ENCODE measurements around the gene GRIK3. TPM values are rescaled to one million over a fixed set of nuclear protein-coding genes. Genes with fewer than 3 reads are reported as not detected.

GRIK3 gene
- total and polyA plus RNA-seq, 2 experiments from 2014 or later: 0.31 to 2.9 TPM

DNA sequence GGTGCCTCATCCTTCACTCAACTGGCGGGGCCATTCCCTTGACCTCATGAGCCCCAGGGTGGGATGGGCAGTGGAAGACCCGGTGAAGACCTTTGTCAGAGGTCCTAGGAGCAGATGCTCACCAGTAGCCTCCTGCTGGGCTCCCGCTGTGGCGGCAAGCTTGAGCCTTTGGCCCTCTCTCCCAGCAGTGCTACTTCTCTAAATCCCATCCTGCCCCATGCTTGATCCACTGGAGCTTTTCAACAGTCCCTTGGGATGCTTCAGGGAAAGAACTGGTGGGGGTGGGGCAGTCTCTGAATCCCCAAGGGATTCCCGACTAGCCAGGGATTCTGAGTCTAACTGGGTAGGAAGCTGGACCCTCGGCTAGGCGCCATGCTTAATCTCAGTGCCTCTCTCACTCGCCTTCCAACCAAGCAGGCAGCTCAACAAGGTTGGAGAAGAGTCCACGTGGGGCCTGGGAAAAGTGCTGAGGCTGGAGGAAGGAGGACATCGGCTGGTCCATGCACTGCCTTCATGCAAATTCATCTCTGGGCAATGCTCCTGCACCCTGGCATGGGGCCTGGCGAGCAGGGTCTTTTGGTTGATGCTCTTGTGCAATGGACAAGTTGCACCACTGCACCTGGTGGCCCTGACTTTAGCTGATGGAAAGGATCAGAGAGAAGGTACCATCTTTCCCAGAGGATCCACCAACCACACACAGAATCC, 190.3 kb downstream of the GRIK3 start:
- Histone ChIP-seq H3K27ac (ENCODE audit: low read depth) (no peak overlapping the region), H3K4me3 (no peak overlapping the region), H2AFZ (no peak overlapping the region), H3K27me3 (ENCODE audit: insufficient read depth) (no peaks in the 10 kb centered on the region), H3K36me3 (ENCODE audit: insufficient read depth) (no peaks in the 10 kb centered on the region), H4K20me1 (replicated peaks; ENCODE audit: insufficient read depth) (no peaks in the 10 kb centered on the region), H3K9me2 (ENCODE audit: insufficient read depth) (no peaks in the 10 kb centered on the region), H3K4me1 (ENCODE audit: insufficient read depth) (peaks cover 42% of the 10 kb centered on the region), H3F3A (replicated peaks; ENCODE audit: low read depth) (no peaks in the 10 kb centered on the region), H3K4me2 (no peak overlapping the region), H3K79me2 (replicated peaks; ENCODE audit: insufficient read depth) (no peaks in the 10 kb centered on the region)
- H3K27ac Mint-ChIP-seq: no peak overlapping the region
- H3K36me3 Mint-ChIP-seq (ENCODE audit: low read depth): no peaks in the 10 kb centered on the region; the same call in 2 of the 3 replicates
- H3K27me3 Mint-ChIP-seq (ENCODE audit: insufficient read depth, low read depth, poor library complexity): peaks cover 21% of the 10 kb centered on the region
- ATAC-seq (no peak), DNase-seq (ENCODE audit: low spot score) (no peak)
- no peaks in the 10 kb centered on the region; the same call in 2 of the 3 replicates for H3K9me3 Mint-ChIP-seq
- no peak for TF ChIP-seq EZH2phosphoT487 (IDR thresholded peaks at IDR 0.05; ENCODE audit: unreplicated experiment)
- TF ChIP-seq, protein P1, sequence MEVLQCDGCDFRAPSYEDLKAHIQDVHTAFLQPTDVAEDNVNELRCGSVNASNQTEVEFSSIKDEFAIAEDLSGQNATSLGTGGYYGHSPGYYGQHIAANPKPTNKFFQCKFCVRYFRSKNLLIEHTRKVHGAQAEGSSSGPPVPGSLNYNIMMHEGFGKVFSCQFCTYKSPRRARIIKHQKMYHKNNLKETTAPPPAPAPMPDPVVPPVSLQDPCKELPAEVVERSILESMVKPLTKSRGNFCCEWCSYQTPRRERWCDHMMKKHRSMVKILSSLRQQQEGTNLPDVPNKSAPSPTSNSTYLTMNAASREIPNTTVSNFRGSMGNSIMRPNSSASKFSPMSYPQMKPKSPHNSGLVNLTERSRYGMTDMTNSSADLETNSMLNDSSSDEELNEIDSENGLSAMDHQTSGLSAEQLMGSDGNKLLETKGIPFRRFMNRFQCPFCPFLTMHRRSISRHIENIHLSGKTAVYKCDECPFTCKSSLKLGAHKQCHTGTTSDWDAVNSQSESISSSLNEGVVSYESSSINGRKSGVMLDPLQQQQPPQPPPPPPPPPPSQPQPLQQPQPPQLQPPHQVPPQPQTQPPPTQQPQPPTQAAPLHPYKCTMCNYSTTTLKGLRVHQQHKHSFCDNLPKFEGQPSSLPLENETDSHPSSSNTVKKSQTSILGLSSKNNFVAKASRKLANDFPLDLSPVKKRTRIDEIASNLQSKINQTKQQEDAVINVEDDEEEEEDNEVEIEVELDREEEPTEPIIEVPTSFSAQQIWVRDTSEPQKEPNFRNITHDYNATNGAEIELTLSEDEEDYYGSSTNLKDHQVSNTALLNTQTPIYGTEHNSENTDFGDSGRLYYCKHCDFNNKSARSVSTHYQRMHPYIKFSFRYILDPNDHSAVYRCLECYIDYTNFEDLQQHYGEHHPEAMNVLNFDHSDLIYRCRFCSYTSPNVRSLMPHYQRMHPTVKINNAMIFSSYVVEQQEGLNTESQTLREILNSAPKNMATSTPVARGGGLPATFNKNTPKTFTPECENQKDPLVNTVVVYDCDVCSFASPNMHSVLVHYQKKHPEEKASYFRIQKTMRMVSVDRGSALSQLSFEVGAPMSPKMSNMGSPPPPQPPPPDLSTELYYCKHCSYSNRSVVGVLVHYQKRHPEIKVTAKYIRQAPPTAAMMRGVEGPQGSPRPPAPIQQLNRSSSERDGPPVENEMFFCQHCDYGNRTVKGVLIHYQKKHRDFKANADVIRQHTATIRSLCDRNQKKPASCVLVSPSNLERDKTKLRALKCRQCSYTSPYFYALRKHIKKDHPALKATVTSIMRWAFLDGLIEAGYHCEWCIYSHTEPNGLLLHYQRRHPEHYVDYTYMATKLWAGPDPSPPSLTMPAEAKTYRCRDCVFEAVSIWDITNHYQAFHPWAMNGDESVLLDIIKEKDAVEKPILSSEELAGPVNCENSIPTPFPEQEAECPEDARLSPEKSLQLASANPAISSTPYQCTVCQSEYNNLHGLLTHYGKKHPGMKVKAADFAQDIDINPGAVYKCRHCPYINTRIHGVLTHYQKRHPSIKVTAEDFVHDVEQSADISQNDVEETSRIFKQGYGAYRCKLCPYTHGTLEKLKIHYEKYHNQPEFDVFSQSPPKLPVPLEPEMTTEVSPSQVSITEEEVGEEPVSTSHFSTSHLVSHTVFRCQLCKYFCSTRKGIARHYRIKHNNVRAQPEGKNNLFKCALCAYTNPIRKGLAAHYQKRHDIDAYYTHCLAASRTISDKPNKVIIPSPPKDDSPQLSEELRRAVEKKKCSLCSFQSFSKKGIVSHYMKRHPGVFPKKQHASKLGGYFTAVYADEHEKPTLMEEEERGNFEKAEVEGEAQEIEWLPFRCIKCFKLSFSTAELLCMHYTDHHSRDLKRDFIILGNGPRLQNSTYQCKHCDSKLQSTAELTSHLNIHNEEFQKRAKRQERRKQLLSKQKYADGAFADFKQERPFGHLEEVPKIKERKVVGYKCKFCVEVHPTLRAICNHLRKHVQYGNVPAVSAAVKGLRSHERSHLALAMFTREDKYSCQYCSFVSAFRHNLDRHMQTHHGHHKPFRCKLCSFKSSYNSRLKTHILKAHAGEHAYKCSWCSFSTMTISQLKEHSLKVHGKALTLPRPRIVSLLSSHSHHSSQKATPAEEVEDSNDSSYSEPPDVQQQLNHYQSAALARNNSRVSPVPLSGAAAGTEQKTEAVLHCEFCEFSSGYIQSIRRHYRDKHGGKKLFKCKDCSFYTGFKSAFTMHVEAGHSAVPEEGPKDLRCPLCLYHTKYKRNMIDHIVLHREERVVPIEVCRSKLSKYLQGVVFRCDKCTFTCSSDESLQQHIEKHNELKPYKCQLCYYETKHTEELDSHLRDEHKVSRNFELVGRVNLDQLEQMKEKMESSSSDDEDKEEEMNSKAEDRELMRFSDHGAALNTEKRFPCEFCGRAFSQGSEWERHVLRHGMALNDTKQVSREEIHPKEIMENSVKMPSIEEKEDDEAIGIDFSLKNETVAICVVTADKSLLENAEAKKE (CRISPR knock-in tag; IDR thresholded peaks at IDR 0.05): no peak
- TF ChIP-seq STAT1 (IDR thresholded peaks at IDR 0.05; ENCODE audit: unreplicated experiment): no peak
- no peak for TF ChIP-seq CREB1 (CRISPR knock-in tag; IDR thresholded peaks at IDR 0.05; ENCODE audit: low read depth)
- no peak for TF ChIP-seq EZH2 (IDR thresholded peaks at IDR 0.05; ENCODE audit: low read depth, unreplicated experiment)
- TF ChIP-seq, protein P2, sequence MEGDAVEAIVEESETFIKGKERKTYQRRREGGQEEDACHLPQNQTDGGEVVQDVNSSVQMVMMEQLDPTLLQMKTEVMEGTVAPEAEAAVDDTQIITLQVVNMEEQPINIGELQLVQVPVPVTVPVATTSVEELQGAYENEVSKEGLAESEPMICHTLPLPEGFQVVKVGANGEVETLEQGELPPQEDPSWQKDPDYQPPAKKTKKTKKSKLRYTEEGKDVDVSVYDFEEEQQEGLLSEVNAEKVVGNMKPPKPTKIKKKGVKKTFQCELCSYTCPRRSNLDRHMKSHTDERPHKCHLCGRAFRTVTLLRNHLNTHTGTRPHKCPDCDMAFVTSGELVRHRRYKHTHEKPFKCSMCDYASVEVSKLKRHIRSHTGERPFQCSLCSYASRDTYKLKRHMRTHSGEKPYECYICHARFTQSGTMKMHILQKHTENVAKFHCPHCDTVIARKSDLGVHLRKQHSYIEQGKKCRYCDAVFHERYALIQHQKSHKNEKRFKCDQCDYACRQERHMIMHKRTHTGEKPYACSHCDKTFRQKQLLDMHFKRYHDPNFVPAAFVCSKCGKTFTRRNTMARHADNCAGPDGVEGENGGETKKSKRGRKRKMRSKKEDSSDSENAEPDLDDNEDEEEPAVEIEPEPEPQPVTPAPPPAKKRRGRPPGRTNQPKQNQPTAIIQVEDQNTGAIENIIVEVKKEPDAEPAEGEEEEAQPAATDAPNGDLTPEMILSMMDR (conservative IDR thresholded peaks at IDR 0.05; ENCODE audit: low read depth in 2 of 2): no peak
- TF ChIP-seq, protein P3, sequence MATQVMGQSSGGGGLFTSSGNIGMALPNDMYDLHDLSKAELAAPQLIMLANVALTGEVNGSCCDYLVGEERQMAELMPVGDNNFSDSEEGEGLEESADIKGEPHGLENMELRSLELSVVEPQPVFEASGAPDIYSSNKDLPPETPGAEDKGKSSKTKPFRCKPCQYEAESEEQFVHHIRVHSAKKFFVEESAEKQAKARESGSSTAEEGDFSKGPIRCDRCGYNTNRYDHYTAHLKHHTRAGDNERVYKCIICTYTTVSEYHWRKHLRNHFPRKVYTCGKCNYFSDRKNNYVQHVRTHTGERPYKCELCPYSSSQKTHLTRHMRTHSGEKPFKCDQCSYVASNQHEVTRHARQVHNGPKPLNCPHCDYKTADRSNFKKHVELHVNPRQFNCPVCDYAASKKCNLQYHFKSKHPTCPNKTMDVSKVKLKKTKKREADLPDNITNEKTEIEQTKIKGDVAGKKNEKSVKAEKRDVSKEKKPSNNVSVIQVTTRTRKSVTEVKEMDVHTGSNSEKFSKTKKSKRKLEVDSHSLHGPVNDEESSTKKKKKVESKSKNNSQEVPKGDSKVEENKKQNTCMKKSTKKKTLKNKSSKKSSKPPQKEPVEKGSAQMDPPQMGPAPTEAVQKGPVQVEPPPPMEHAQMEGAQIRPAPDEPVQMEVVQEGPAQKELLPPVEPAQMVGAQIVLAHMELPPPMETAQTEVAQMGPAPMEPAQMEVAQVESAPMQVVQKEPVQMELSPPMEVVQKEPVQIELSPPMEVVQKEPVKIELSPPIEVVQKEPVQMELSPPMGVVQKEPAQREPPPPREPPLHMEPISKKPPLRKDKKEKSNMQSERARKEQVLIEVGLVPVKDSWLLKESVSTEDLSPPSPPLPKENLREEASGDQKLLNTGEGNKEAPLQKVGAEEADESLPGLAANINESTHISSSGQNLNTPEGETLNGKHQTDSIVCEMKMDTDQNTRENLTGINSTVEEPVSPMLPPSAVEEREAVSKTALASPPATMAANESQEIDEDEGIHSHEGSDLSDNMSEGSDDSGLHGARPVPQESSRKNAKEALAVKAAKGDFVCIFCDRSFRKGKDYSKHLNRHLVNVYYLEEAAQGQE (IDR thresholded peaks at IDR 0.05; ENCODE audit: unreplicated experiment): no peak
- TF ChIP-seq, protein P4, sequence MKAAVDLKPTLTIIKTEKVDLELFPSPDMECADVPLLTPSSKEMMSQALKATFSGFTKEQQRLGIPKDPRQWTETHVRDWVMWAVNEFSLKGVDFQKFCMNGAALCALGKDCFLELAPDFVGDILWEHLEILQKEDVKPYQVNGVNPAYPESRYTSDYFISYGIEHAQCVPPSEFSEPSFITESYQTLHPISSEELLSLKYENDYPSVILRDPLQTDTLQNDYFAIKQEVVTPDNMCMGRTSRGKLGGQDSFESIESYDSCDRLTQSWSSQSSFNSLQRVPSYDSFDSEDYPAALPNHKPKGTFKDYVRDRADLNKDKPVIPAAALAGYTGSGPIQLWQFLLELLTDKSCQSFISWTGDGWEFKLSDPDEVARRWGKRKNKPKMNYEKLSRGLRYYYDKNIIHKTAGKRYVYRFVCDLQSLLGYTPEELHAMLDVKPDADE (IDR thresholded peaks at IDR 0.05): no peak
- no peak for TF ChIP-seq POLR2AphosphoS5 (IDR thresholded peaks at IDR 0.05; ENCODE audit: low read depth)
- no peak for TF ChIP-seq JUNB (IDR thresholded peaks at IDR 0.05; ENCODE audit: unreplicated experiment)
- TF ChIP-seq ZNF114 (CRISPR knock-in tag; IDR thresholded peaks at IDR 0.05): no peak
- TF ChIP-seq NANOG (IDR thresholded peaks at IDR 0.05; ENCODE audit: borderline replicate concordance): no peak
- no peak for TF ChIP-seq ZNF331 (CRISPR knock-in tag; IDR thresholded peaks at IDR 0.05; ENCODE audit: low read depth)
- H3K4me1 Mint-ChIP-seq: peaks cover 70% of the 10 kb centered on the region
- no peak overlapping the region for H3K4me3 Mint-ChIP-seq
